GM21786 (cell line): ENCODE data around the gene GALNT14.

Experiments used
- ATAC-seq: cut with Tn5 transposase; IDR thresholded peaks from one replicate; pipeline ENCODE4 v1.9.1; 2021; ENCODE audit not compliant: unreplicated experiment

GALNT14 gene

DNA sequence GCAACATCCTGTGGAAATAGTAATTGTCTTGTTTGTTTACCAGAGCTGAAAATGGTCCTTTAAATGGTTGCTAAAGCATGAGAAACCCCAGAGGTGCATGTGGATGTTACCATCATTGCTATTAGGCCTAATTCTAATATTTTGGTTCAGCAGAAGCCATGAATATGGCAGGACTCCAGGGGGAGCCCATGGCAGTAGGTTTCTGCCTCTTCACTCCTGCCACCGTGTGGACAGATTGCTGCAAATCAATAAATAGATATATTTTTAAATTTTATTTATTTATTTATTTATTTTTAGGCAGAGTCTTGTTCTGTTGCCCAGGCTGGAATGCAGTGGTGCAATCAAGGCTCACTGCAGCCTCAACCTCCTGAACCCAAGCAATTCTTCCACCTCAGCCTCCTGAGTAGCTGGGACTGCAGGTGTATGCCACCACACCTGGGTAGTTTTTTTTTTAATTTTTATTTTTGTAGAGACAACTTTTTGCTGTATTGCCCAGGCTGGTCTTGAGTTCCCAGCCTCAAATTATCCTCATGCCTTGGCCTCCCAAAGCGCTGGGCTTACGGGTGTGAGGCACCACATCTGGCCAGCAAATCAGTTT is 276.1 kb downstream of the GALNT14 start:
- peak; percentile 47 for ATAC-seq

DNA sequence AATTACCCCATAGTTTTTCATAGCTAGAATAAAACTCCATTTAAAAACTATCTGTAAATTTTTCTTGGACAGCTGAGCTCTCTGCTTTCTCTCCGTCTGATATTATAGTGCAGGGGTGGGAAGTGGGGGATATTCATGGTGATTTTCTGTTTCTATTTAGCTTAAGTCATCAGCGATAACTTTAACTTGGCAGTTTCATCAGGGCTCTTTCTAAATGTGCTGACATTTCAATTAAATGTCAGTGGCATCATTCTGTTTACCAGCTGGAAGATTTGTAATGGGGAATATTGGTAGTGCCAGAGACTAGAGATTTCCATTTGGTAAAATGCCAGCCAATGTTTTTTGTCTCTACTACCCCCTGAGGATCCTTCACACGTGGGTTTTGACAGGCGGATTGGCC is 277.5 kb downstream of the GALNT14 start:
- ATAC-seq = no peak
